Femur (tissue), 1 donor: ENCODE measurements around the gene PLPP6.

Experiments used
- DNase-seq: peaks from one replicate; pipeline ENCODE4 v3.0.0-alpha.2; 2017

The PLPP6 gene

DNA sequence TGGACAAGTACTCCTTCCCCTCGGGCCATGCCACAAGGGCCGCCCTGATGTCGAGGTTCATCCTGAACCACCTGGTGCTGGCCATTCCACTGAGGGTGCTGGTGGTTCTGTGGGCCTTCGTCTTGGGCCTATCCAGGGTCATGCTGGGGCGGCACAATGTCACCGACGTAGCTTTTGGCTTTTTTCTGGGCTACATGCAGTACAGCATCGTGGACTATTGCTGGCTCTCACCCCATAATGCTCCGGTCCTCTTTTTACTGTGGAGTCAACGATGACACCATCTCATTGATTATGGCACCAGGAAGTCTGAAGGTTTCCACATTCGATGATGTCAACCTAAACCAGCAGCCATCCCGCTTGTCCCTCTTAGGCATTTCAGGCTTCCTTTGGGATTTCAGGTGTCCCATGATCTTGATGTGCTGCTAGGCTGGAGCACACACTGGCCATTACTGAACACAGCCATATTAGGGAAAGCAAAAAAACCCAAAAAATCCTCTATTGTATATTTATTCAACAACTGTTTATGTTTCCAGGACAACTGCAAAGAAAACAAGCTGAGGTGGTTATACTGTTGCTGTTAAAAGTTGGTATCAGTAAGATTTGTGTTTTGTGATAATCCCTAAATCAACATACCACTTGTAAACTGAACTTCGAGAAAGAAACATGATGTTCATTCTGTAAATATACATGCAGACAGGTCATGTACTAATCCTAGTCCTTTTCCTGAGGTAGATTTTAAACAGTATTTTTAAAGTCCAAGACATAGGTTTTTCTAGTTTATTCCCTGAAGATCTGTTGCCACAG is 1.1 kb downstream of the PLPP6 start:
- DNase-seq = no peak

DNA sequence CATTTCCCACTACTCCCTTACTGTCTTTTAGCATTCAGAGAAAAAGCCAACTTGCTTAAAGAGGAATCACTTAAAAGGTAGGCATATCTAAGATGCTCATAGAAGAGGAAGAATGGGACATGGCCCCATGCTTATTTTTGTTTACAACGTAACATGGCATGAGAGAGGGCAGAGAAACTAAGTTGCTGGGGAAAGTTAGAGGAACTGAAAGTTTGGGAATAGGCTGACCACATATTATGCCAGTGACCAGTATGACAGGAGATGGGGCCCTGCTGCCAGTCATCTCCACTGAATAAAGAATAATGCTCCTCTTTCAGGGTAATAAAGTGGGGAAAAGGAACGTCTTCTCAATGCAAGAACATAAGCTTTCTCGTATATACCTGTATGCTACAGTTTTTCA is 1.9 kb downstream of the PLPP6 start:
- no peak for DNase-seq

DNA sequence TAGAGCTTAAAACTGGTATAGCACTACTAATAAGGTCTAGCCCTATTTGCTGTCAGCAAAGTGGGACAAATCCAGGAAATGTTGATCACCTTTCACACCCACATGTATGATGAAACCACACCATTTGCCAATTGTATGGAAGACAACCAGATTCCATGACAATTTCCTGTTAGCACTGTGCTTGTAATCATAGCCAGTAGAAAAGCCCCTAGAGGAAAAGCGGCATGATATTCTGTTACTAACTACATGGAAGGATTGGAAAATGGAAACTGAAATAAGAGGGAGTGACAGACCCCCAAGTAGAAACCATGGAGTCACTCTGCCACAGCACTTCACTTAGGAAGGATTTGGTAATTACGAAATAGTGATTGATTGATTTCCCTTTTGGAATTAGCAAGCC is 3.3 kb downstream of the PLPP6 start:
- DNase-seq = no peak

DNA sequence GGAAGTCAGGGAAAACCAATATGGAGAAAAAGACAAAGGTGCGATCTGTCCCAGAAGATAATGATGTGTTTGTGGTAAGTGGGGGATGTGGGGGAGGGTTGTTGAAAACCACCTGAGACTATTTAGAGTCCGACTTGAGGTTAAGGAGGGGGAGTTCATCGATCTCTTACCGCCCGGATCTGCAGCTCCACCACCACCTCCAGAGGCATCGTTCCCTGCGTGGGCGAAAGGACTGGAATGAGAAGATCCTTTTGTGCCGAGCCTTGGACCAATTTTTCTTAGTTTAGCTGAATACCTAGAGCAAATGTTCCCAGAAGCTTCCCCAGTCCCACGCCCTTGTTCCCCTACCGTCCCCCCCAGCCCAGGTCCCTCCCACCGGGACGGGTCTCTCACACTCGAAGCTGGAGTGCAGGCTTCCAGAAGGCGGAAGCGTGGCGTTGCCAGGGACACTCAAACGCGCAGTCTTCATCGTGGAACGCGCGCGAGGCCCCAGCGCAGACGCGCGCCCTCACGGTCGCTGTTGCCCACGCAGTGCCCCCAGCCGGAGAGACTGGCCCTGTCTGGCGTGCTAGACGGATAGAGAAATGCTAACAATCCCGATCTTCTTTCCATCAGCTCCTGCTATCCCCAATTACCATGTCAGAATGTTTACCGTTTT is 4.1 kb downstream of the PLPP6 start, which contains the start of gene SPATA6L:
SPATA6L (minus strand) TSS at position 439 of the 658 bp plus-strand sequence; CDS start at position 209, 230 bp downstream.
- peak; percentile 80 for DNase-seq

DNA sequence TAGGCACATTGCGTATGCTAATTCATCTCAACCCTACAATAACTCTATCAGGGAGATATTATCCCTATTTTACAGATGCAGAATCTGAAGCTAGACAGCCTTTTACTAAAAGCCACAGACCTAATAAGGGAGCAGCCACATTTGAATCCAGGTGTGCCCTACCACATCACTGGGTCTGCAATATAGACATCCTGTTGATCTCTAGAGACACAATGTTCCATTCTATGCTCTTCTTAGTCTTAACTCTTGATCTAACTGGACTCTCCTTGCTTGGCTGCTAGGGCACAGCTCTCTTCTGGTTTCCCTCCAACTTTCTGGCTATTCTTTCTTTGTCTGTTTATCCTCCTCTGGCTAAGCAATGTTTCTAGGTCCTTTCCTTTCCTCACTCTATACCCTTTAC is 5.6 kb downstream of the PLPP6 start:
- DNase-seq = no peak

DNA sequence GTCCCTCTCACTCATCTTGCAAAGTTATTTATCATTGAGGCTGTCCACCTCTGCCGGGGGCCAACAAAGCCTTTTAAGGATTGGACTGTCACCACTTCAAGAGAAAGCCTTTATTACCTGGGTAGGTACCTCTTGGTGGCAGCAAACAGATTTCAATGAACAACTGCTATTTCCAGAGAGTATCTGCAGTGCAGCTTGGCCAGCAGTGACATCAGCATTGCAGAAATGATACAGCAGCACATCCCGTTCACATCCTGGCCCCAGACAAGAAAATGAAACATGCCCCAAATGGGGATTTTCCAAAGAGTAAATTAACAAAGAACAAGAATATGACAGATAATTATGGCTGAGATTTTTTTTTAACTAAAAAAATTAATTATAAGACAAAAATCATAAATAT is 6.5 kb downstream of the PLPP6 start:
- no peak for DNase-seq

DNA sequence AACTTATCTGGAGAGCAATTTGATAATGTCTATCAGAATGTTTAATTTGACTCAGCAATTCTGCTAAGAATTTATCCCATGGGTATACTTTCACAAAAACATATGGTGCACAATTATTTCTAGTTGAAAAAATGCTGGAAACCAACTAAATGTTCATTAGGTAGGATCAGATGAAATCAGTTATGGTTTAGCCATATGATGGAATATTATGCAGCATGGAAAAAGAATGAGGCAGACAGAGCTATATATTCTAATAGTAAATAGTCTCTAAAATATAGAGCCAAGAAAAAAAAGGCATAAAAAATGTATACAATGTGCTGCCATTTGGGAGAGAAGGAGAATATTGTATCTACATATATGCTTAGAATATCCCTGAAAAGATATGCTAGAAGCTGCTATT is 7.8 kb downstream of the PLPP6 start:
- no peak for DNase-seq

DNA sequence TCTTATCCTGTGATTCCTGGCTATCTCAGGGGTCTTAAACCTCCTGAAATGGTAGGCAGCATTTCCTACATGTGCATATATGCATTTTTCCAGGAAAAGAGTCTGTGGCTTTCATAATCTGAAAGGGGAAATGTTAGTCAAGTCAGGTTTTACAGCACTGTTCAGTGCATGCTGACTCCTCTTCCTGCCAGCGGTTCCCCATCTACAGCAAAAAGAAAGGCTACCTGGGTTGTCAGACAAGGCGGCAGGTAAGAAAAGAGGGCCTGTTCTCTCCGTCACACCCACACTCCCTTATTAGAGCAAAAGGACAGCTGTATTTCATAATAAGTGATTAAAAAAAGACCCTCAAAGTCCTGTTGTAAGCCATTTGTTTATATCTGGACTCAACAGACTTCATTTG is 8.5 kb downstream of the PLPP6 start:
- DNase-seq = no peak

DNA sequence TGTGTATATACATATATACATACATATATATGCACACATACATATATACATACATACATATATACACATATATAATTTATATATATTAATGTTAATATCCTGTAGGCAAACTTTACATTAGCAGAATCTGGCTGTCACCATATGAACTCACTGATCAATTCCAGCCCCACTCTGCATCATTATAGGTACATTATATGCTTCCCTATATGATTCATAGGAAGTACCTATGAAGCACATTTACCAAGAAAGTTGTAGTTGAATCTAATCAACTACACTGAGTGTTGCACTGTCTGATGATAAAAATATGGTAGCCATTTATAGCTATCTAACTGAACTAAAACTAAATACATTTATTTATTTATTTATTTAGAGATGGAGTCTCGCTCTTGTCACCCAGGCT is 9.6 kb downstream of the PLPP6 start:
- no peak for DNase-seq

DNA sequence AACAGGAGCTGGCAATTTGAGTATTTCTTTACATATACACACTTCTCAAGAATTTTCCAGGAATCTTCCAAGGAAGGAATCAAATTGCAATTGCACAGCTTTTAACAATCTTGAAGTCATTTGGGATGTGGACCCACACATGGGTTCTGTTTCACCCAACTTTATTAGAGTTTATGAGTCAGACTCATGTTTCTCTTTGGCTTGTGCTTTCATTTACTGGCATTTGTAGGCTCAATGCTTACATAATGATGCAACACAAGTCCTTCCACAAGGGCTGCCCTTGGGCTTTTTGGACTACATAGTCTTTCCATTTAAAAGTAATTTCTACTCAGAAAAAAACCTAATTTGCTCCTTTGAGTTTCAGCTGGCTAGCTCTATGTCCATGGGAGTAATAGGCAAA is 12.7 kb downstream of the PLPP6 start:
- no peak for DNase-seq

DNA sequence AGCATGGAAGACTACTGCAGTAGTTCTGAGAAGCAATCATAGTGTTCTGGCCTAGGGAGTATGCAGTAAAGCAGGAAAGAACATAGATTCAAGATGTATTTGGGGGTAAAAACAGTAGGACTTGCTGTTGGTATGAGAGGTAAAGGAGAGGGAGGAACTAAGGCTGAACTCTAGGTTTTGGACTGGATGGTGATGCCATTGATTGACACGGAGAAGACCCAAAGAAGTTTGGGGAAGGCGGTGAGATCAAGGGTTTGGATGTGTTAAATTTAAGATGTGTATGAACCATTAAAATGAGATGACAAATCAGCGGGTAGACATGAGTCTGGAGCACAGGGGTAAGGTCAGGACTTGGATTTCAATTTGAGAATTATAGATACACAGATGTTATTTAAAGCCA is 15.3 kb downstream of the PLPP6 start:
- no peak for DNase-seq

DNA sequence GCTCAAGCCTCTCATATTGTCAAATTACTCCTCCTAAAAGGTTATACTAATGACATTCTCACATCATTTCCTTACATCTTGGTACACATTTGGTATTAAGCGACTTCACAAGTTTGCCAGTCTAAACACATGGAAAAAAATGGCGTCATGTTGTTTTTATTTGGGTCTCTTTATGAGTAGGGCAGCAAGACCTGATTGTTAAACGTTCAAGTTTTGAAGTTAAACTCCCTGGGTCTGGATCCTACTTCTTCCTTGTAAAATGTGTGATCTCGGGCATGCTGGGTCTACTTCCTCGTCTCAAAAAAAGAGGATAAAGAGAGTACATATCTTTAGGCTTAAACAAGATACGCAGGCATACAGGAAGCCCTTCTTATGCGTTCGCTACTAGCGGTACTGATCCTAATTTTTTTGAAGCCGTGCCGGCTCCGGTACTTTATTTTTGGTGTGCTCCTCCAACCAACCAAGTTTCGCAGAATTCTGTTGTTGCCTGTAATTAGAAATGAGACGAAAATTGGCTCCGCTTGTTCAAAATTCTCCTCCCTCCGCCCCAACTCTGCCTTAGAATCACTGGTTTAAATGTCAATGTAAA is 16.7 kb downstream of the PLPP6 start:
- DNase-seq = no peak

DNA sequence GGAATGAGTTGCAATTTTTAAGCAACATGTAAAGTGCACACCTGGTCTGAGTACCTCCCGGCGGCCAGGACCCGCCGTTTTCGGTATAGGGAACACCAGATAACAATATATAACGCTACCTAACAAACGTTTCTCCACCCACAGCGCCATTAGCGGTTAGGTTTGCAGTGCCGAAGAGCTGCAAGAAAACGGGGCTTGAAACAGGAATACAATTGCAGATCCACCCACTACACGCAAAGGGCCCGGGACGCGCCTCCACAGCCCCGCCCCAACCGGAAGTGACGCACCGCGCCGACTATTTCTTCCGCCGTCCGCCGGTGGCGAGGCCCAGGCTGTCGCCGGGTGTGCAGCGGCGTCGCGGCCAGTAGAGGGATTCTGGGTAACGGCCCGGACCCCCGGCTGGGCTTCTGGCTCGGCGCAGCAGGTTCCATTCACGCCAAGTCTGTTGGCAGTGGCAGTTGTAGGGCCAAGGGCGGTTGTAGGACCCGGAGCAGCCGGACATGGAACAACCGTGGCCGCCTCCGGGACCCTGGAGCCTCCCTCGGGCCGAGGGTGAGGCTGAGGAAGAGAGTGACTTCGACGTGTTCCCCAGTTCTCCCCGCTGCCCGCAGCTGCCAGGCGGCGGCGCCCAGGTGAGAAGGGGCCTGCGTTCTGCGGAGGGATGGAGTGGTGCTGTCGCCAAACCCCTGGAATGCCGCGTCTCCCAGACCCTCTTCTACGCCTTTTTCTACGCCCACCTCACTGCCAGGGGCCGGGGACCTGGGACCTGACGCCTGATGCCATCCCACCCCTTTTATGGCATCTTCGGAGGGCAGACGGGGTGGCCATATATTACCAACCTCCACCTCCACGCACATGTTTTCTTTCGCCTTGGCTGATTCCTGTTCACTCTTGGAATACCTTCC is 17.4 kb downstream of the PLPP6 start, which contains the start of gene CDC37L1:
CDC37L1 (plus strand) TSS at position 302 of the 905 bp plus-strand sequence; CDS start at position 501, 199 bp downstream.
- peak; percentile 99 for DNase-seq

DNA sequence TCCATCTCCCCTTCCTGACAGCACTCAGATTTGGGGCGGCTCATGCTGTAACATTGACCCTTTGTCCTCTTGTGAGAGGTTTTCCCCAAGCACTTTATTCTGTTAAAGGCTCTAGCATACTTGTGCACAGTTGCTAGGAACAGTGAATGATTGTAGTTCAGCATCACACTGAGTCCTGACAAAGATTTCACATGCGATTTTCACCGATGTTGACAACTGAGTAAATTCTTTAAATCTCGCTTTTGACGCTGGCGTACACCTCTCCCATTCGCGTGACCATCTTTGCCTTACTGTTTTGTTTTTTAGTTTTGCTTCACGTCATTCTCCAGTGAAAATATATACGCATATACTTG is 18.1 kb downstream of the PLPP6 start:
- DNase-seq = no peak

DNA sequence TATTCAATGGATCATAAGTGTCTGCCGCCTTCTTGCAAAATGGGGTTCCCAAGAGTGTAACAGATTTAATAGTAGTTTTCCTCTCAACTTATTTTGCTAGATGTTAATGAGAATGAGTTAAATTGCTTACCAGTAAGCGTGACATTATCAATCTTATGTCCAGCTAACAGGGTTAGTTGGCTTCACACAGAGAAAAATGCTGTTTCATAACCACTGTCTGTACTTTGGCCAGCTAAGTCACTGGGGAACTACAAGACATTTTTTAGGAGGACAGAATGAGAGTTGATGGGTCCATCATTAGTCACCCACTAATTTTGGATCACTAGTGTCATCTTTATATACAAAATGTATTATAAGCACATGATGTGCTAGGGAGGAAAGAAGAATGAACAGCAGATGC is 18.7 kb downstream of the PLPP6 start:
- no peak for DNase-seq

DNA sequence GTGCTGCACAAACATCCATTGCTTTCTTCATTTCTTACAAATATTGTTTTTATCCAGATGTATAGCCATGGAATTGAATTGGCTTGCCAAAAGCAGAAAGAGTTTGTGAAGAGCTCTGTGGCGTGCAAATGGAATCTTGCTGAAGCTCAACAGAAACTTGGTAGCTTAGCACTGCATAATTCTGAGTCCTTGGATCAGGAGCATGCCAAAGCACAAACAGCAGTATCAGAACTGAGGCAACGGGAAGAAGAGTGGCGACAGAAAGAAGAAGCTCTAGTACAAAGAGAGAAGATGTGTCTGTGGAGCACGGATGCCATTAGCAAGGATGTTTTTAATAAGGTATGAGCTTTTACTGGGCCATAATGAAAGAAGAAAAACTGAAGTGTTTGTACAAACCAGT is 22.7 kb downstream of the PLPP6 start:
- no peak for DNase-seq

DNA sequence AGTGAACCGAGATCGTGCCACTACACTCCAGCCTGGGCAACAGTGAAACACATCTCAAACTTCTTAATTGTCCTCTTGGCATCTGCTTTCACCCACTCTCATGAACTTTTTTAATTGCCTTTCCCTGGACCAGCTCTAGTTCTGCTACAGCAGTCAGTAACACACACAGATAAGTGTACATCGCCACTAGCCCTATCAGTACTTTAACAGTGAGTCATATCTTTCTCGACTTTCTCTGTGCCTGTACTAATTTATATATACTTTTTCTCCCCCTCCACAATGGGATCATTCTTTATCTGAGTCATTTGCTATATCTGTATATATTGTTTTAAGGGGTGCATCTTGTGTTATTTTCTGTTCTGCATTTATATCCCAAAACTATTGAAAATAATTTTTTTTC is 24.0 kb downstream of the PLPP6 start:
- no peak for DNase-seq

DNA sequence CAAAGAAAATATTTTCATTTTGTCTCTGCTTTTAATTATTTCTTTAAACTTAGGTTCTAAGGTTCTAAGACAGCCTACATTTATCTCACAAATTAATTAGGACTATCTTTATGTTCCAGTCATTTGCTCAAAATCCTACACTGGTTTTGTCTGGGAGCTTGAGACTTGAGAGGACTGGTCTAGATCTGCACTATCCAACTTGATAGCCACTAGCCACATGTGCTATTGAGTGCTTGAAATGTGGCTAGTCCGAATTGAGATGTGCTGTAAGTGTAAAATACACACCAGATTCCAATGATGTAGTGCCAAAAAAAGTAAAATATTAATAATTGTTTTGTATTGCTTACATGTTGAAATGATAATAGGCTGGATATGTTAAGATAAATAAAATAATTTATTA is 24.5 kb downstream of the PLPP6 start:
- no peak for DNase-seq

DNA sequence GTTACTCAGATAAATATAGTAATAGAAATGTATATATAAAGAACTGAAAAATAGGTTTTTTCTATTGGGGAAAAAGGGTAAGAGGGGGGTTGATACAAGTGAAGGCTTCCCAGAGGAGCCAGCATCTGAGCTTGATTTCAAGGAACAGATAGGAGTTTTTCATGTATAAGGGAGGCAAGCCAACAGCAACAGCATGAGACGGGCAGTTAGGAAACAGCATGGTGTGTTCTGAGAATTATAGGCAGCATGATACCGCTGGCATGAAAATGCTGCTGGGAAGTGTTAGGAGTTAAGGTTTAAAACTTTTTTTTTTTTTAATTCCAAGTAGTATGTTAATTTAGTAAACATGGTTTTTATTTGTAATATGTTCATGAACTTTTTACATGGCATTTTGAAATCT is 26.9 kb downstream of the PLPP6 start:
- no peak for DNase-seq

DNA sequence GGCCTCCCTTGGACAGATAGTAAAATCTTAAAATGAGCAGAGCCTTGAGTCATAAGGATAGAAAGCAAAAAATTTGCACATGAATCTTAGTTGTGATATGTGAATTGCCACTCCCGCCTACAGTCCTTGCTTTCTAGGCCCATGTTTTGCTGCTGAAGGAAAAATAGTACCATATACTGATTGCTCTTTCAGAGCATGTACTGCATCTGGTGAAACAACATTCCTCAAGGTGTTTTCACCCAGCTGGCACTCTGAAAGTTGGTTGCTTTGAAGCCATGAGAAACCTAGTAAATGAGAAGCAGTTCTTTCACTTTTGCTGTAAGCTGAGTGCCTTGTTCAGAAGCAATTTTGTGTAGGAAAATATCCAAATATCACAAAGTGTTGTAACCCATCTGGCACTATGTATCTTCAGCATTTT is 27.6 kb downstream of the PLPP6 start:
- no peak for DNase-seq

DNA sequence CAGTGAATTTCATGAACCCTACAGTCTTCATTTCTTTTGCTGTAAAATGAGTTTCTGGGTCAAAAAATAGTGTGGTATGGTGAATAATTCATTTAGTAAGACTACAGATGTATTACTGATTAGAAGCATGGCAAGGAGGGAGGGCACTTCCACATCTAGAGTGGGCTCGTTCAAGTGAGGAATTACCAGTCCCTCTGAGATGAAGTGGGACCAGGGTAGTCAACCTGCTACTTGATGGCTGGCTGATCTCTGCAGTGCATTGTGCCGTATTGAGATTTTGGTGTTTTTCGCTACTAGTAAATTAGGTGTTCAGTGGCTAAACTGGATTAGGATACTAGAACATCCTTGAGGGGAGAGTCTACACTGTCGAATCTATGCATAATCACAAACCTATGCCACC is 28.1 kb downstream of the PLPP6 start:
- DNase-seq = no peak

DNA sequence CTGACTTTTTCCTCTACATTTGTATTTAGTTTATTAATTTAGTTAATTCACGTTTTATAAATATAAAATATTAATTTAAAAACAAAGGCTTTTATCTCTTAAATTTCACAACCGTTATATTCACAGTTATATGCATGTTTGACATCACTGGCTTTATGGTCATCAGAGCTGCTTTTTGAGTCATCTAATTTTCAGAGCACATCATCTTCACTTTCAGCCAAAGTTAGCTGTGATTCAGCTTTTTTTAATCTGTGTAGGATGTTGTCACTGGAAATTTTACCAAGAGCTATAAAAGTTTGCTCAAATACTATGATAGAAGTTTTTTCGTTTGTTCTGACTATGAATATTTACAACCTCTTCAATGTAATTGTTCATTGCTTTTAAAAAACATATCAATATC is 29.7 kb downstream of the PLPP6 start:
- no peak for DNase-seq

DNA sequence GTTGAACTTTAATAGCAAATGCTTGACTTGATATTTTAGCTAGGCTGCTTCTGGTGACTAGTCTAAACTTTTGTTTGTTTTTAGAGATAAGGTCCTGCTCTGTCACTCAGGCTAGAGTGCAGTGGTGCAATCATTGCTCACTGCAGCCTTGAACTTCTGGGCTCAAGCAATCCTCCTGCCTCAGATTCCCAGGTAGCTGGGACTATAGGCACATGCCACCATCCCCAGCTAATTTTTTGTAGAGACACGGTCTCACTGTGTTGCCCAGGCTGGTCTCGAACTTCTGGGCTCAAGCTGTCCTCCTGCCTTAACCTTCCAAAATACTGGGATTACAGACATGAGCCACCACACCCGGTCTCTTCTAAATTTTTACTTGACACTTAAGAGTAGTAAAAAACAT is 38.0 kb downstream of the PLPP6 start:
- DNase-seq = no peak
